Tibial artery (tissue), 4 donors: ENCODE results near the gene AXL.

Experiments
- DNase-seq, 2 donors: peaks; one replicate each; pipeline ENCODE4 v3.0.0-alpha.2; 2019
- H3K27ac ChIP-seq, 2 donors: fragments of 200-600 bp; sonication (generic) in 1 of 2; 1 replicate in 1 of 2; 2 replicates in 1 of 2; pipeline ENCODE4 v1.5.1; 2018 to 2019; ENCODE audit warnings: mild to moderate bottlenecking in 1 of 2
- H3K27me3 ChIP-seq, 2 donors: fragments of 200-600 bp; sonication (generic) in 1 of 2; one replicate each; pipeline versions ENCODE4 v1.5.1 to v1.6.0; 2016 to 2019
- H3K36me3 ChIP-seq, 3 donors: fragments of 200-600 bp; sonication (generic) in 2 of 3; one replicate each; pipeline ENCODE4 v1.5.1; 2016 to 2019; ENCODE audit warnings: mild to moderate bottlenecking in 2 of 3
- H3K4me1 ChIP-seq, 4 donors: fragments of 200-600 bp; sonication (generic) in 2 of 4; 1 replicate in 3 of 4; 2 replicates in 1 of 4; pipeline ENCODE4 v1.5.1; 2016 to 2019
- H3K4me3 ChIP-seq, 2 donors: fragments of 200-600 bp; sonication (generic) in 1 of 2; 1 replicate in 1 of 2; 2 replicates in 1 of 2; pipeline ENCODE4 v1.5.1; 2018 to 2019; ENCODE audit warnings: mild to moderate bottlenecking in 2 of 2
- H3K9me3 ChIP-seq, 3 donors: fragments of 200-600 bp; sonication (generic) in 1 of 3; one replicate each; pipeline ENCODE4 v1.5.1; 2016 to 2019
- intact Hi-C: fragments of 100-400 bp; cut with DNase I; formaldehyde crosslinking; loops from one replicate; pipeline ENCODE4 v1.15.0; 2023; ENCODE audit warnings: low total_unique reads
- TF ChIP-seq, protein P1 (sequence below), 2 experiments: fragments of 200-600 bp in 1 of 2; fragments of 450-650 bp in 1 of 2; IDR thresholded peaks; one replicate each; pipeline ENCODE4 v1.5.1; 2017 to 2019; ENCODE audit warnings: antibody characterized with exemption in 2 of 2, mild to moderate bottlenecking in 1 of 2, moderate library complexity in 1 of 2

Gene AXL

DNA sequence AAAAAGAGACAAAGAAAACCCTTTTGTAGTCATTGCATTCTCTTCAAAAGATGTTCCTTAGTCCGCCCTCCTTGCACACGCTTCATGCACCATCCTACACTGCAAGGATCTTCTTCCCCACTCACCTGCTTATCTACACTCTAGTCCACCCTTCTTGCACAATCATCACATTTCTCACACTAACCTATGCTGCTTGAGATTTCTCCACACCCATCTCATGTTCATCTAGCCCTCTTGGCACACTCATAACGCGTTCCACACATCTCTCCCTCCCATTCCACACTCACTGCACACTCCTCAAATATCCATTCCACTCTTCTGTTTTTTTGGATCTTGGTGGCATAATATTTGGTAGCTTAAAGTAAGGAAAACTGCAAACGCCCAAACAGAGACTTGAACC, 22.8 kb downstream of the AXL start:
- TF ChIP-seq, protein P1, sequence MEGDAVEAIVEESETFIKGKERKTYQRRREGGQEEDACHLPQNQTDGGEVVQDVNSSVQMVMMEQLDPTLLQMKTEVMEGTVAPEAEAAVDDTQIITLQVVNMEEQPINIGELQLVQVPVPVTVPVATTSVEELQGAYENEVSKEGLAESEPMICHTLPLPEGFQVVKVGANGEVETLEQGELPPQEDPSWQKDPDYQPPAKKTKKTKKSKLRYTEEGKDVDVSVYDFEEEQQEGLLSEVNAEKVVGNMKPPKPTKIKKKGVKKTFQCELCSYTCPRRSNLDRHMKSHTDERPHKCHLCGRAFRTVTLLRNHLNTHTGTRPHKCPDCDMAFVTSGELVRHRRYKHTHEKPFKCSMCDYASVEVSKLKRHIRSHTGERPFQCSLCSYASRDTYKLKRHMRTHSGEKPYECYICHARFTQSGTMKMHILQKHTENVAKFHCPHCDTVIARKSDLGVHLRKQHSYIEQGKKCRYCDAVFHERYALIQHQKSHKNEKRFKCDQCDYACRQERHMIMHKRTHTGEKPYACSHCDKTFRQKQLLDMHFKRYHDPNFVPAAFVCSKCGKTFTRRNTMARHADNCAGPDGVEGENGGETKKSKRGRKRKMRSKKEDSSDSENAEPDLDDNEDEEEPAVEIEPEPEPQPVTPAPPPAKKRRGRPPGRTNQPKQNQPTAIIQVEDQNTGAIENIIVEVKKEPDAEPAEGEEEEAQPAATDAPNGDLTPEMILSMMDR (IDR thresholded peaks at IDR 0.05): no peak
- no peak for DNase-seq
- H3K9me3 ChIP-seq: no peaks in the 10 kb centered on the region
- H3K27ac ChIP-seq: no peak overlapping the region
- H3K36me3 ChIP-seq: peaks cover 94 to 99% (median 95%) of the 10 kb centered on the region in 3 donors
- no peaks in the 10 kb centered on the region for H3K4me1 ChIP-seq
- no peaks in the 10 kb centered on the region for H3K27me3 ChIP-seq
- no peak overlapping the region for H3K4me3 ChIP-seq
- intact Hi-C loops: no loop called here

DNA sequence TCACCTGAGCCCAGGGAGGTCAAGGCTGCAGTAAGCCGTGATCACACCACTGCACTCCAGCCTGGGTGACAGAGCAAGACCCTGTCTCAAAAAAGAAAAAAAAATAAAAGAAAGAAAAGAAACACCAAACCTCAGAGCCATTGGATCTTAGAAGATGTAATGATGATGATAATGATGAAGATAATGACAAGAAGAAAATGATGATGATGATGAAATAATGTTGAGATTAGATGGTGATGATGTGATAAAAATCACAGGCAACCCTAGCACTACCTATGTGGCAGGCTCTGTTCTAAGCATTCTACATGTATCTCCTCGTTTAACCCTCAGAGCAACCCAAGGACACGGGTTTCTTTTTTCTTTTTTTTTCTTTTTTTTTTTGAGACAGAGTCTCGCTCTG, 25.1 kb downstream of the AXL start:
- no peak for DNase-seq
- H3K4me1 ChIP-seq: no peaks in the 10 kb centered on the region
- peaks cover 93 to 100% (median 95%) of the 10 kb centered on the region in 3 donors for H3K36me3 ChIP-seq
- no peaks in the 10 kb centered on the region for H3K9me3 ChIP-seq
- intact Hi-C loops: no loop called here
- no peak overlapping the region for H3K27ac ChIP-seq
- no peaks in the 10 kb centered on the region for H3K27me3 ChIP-seq
- TF ChIP-seq, protein P1 (IDR thresholded peaks at IDR 0.05): no peak
- no peak overlapping the region for H3K4me3 ChIP-seq

DNA sequence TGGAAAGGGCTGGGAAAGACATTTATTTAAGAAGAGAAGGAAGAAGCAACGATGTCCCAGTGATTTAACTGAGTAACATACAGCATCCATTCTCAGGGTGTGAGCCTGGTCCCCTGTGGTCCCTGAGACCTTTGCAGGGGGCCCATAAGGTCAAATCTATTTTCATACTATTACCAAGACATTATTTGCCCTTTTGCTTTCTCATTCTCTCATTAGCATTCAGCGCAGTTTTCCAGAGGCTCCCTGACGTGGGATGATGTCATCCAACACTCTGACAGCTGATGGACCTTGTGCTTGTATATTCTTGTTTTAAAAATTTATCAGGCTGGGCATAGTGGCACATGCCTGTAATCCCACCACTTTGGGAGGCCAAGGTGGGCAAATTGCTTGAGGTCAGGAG, 26.8 kb downstream of the AXL start:
- intact Hi-C loops: no loop called here
- Histone ChIP-seq H3K9me3 (no peaks in the 10 kb centered on the region), H3K27me3 (no peaks in the 10 kb centered on the region), H3K27ac (no peak overlapping the region), H3K4me1 (no peaks in the 10 kb centered on the region), H3K36me3 (peaks cover 93 to 100% (median 95%) of the 10 kb centered on the region in 3 donors), H3K4me3 (no peak overlapping the region)
- DNase-seq: no peak
- TF ChIP-seq, protein P1 (IDR thresholded peaks at IDR 0.05): no peak

DNA sequence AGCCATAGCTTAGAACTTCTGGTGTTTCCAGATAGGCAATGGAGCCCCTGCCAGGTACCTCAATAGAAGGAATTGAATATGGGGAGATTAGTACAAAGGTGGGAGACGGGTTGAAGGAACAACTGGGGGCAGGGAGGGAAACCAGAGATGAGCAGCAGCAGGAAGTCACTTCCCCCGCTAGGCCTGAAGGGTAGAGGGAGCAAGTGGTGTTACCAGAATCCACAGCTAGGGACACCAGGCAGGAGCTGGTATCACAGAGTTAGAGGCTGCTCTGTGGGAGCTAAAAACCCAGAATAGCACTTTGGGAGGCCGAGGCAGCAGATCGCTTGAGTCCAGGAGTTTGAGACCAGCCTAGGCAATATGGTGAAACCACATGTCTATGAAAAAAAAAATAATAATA, 29.9 kb downstream of the AXL start:
- intact Hi-C loops: no loop called here
- DNase-seq: no peak
- peaks cover 89 to 100% (median 91%) of the 10 kb centered on the region in 3 donors for H3K36me3 ChIP-seq
- no peaks in the 10 kb centered on the region for H3K4me1 ChIP-seq
- H3K27me3 ChIP-seq: no peaks in the 10 kb centered on the region
- H3K9me3 ChIP-seq: no peaks in the 10 kb centered on the region
- TF ChIP-seq, protein P1 (IDR thresholded peaks at IDR 0.05): no peak
- H3K4me3 ChIP-seq: no peak overlapping the region
- H3K27ac ChIP-seq: no peak overlapping the region

DNA sequence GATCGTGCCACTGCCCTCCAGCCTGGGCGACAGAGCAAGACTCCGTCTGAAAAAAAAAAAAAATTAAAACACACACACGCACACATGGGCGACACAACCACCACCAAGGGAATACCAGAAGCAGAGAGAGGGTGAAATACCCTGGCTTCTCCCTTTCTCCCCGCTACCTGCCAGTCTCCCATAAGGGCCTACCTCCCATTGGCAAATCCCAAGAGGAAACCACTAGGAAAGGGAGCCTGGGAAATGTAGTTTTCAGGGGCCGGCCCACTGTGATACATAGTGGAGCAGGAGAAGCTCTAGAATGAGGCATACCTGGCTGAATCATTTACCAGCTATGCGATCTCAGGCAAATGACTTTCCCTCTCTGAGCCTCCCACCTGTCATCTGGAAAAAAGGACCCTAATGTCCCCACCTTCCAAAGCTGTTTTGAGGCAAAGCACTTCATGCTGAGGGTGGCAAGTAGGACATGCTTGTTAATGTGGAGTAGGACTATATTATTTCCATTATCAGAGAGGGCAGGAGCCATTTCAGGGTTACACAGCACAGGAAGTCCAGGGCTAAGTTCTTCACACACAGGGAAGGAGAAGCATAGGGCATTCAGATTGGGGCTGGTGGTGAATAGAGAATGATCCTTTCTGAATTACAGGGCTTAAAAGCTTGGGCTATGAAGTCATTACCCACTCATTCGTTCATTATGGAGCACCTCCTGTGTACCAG, 30.8 kb downstream of the AXL start:
- H3K36me3 ChIP-seq: peaks cover 89 to 100% (median 89%) of the 10 kb centered on the region in 3 donors

More for the DNA sequence above, 30.8 kb downstream of the AXL start:
- Histone ChIP-seq H3K27me3 (no peaks in the 10 kb centered on the region), H3K4me3 (no peak overlapping the region), H3K9me3 (no peaks in the 10 kb centered on the region), H3K27ac (no peak overlapping the region), H3K4me1 (no peaks in the 10 kb centered on the region)
- TF ChIP-seq, protein P1 (IDR thresholded peaks at IDR 0.05): no peak
- DNase-seq: no peak
- intact Hi-C loops: no loop called here
